ENCODE measurements around the gene ERC2. TPM values are rescaled to one million over a fixed set of nuclear protein-coding genes. Genes with fewer than 3 reads are reported as not detected.

ERC2 gene
- polyA plus RNA-seq, 1 experiment = 0.07 TPM

DNA sequence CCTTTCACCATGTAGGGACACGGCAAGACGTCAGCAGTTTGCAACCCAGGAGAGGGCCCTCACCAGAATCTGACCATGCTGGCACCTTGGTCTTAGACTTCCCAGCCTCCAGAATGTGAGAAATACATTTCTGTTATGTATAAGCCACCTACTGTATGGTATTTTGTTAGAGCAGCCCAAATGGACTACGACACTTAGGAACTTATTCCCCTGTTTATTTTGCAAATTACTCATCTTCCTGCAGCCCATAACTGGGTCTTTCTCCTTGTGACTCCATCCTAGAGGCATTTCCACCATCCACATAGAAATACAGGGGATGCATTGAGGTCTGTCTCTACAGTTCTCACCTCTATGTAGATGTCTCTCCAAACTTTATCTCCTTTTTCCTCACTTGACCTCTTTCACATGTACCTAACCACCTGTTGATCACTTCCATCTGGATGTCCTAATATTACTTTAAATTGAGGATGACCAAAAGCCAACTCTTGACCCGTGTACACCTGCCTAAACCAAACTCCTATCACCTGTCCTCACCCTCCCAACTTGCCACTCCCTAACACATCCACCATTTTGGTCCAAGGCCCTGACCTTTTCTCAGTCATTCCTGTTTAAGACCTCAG, 575.1 kb downstream of the ERC2 start:
- H3K27me3 ChIP-seq (ENCODE audit: control insufficient read depth, insufficient read depth, low read length) = no peaks in the 10 kb centered on the region
- ChIA-PET CTCF (interaction anchor here (0.6 kb wide), 1 partner anchor 146 kb away, joined by 3 read pairs; no protein-coding TSS in a partner anchor), POLR2A (no interaction called here)
- H3K4me3 ChIP-seq (ENCODE audit: low read depth, low read length) = no peak overlapping the region
- TF ChIP-seq, protein P1, sequence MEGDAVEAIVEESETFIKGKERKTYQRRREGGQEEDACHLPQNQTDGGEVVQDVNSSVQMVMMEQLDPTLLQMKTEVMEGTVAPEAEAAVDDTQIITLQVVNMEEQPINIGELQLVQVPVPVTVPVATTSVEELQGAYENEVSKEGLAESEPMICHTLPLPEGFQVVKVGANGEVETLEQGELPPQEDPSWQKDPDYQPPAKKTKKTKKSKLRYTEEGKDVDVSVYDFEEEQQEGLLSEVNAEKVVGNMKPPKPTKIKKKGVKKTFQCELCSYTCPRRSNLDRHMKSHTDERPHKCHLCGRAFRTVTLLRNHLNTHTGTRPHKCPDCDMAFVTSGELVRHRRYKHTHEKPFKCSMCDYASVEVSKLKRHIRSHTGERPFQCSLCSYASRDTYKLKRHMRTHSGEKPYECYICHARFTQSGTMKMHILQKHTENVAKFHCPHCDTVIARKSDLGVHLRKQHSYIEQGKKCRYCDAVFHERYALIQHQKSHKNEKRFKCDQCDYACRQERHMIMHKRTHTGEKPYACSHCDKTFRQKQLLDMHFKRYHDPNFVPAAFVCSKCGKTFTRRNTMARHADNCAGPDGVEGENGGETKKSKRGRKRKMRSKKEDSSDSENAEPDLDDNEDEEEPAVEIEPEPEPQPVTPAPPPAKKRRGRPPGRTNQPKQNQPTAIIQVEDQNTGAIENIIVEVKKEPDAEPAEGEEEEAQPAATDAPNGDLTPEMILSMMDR (IDR thresholded peaks at IDR 0.05; ENCODE audit: low read depth, low read length) = 0 out of 2 replicates have a peak, but pooled peaks have one; percentile 13
- peaks cover 2% of the 10 kb centered on the region; the same call in 1 of the 2 replicates for H3K9me3 ChIP-seq (ENCODE audit: control insufficient read depth, insufficient read depth, low read length)
- H3K27ac ChIP-seq (ENCODE audit: low read depth, low read length) = no peak overlapping the region
- peak; percentile 39 for DNase-seq (ENCODE audit: low read depth, low spot score)

DNA sequence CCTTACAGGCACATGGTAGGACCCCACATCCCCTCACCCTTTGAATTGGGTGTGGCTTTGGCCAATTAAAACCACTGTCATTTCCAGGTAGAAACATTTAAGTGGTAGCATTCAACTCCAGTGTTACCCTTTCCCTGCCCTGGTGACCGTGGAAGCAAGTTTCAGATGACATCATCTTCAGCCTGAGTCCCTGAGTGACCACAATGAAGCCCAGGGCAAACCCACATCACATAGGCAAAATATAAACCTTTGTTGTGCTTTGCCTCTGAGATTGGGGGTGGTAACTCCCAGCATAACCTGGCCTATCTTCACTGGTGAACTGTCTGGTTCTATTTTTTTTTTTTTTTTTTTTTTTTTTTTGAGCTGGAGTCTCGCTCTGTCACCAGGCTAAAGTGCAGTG, 577.2 kb downstream of the ERC2 start:
- H3K27ac ChIP-seq (ENCODE audit: low read depth, low read length) = no peak overlapping the region
- POLR2A ChIA-PET = no interaction called here

DNA sequence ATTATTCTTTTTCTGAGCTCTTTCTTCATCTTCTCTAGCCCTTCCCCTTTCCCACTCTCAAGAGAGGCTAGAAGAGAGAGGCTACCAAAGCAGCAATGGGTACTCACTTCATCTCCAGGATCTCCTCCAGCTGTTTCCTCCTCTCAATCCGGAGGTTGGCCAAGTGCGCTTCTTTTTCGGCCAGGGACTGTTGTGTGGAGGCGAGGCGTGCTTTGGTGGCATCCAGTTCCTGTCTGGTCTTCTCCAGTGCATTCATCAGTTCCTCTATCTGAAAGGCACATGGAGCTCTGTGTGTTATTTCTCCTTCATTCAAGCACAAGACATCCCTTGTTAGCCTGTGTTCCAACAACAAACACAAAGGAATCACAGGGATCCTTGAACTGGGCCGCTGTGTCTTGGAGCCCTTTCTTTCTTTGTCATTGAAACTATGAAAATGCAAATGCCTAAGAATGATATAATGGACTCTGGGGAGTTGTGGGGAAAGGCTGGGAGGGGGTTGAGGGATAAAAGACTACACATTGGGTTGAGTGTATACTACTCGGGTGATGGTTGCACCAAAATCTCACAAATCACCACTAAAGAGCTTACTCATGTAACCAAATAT, 579.9 kb downstream of the ERC2 start:
- TF ChIP-seq, protein P1 (IDR thresholded peaks at IDR 0.05; ENCODE audit: low read depth, low read length) = no peak
- Histone ChIP-seq H3K9me3 (ENCODE audit: control insufficient read depth, insufficient read depth, low read length) (peaks cover 2% of the 10 kb centered on the region; the same call in 1 of the 2 replicates), H3K27ac (ENCODE audit: low read depth, low read length) (no peak overlapping the region), H3K27me3 (ENCODE audit: control insufficient read depth, insufficient read depth, low read length) (no peaks in the 10 kb centered on the region), H3K4me3 (ENCODE audit: low read depth, low read length) (no peak overlapping the region)
- ChIA-PET POLR2A (interaction anchor here (0.6 kb wide), 1 partner anchor 16 kb away, joined by 4 read pairs; no protein-coding TSS in a partner anchor), CTCF (interaction anchor here (0.9 kb wide), 1 partner anchor 140 kb away, joined by 3 read pairs; no protein-coding TSS in a partner anchor)
- no peak for DNase-seq (ENCODE audit: low read depth, low spot score)

More for the DNA sequence above, 577.2 kb downstream of the ERC2 start:
- TF ChIP-seq, protein P1 (IDR thresholded peaks at IDR 0.05; ENCODE audit: low read depth, low read length) = no peak
- DNase-seq (ENCODE audit: low read depth, low spot score) = no peak
- Histone ChIP-seq H3K4me3 (ENCODE audit: low read depth, low read length) (no peak overlapping the region), H3K9me3 (ENCODE audit: control insufficient read depth, insufficient read depth, low read length) (peaks cover 2% of the 10 kb centered on the region; the same call in 1 of the 2 replicates), H3K27me3 (ENCODE audit: control insufficient read depth, insufficient read depth, low read length) (no peaks in the 10 kb centered on the region)
- CTCF ChIA-PET = interaction anchor here (0.6 kb wide), 2 partner anchors 102 to 971 kb away, joined by 3 to 4 read pairs; no protein-coding TSS in a partner anchor

DNA sequence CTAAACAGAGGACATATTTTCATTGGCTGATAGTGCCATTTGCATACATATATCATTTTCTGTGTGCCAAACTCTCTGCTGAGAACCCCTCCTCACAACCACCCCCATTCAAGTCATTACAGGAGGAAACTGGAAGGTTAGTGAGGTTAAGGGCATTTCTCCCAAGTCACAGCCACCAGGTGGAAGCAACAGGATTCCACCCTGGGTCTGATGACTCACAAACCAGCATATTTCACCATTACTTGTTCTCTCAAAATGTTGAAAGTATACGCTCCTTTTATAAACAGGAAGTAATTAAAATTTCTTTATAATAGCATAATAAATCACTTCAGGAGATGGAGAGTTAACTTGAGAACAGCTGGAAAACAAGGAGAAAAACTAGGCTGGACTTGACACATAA, 582.5 kb downstream of the ERC2 start:
- TF ChIP-seq, protein P1 (IDR thresholded peaks at IDR 0.05; ENCODE audit: low read depth, low read length) = peak; percentile 45
- CTCF ChIA-PET = no interaction called here
- H3K27ac ChIP-seq (ENCODE audit: low read depth, low read length) = no peak overlapping the region
- no peak overlapping the region for H3K4me3 ChIP-seq (ENCODE audit: low read depth, low read length)
- peaks cover 2% of the 10 kb centered on the region; the same call in 1 of the 2 replicates for H3K9me3 ChIP-seq (ENCODE audit: control insufficient read depth, insufficient read depth, low read length)
- H3K27me3 ChIP-seq (ENCODE audit: control insufficient read depth, insufficient read depth, low read length) = no peaks in the 10 kb centered on the region
- DNase-seq (ENCODE audit: low read depth, low spot score) = peak; percentile 34
- POLR2A ChIA-PET = no interaction called here
